Measurements from ENCODE around the gene IRX2.
A peak's percentile ranks its signal among the peaks of the same experiment; 100 is the strongest.

Gene IRX2

GRCh38 chr5:2735996-2736395, 15.5 kb downstream of the IRX2 start:
- no peak for TF ChIP-seq CTCF (conservative IDR thresholded peaks at IDR 0.05; ENCODE audit: low read length)
- H3K4me3 ChIP-seq (ENCODE audit: low read length) = no peak overlapping the region
- DNase-seq (ENCODE audit: low read depth) = no peak

- no peak overlapping the region for H3K4me3 ChIP-seq (ENCODE audit: low read length)
- no peak for DNase-seq (ENCODE audit: low read depth)
- TF ChIP-seq CTCF (conservative IDR thresholded peaks at IDR 0.05; ENCODE audit: low read length) = no peak
These were observed 18.6 kb downstream of the IRX2 start for GRCh38 chr5:2732850-2733249.

- H3K4me3 ChIP-seq (ENCODE audit: low read length) = no peak overlapping the region
- no peak for TF ChIP-seq CTCF (conservative IDR thresholded peaks at IDR 0.05; ENCODE audit: low read length)
- DNase-seq (ENCODE audit: low read depth) = no peak
These were observed 19.5 kb downstream of the IRX2 start for GRCh38 chr5:2732004-2732403.

GRCh38 chr5:2729189-2729588, 22.3 kb downstream of the IRX2 start:
- TF ChIP-seq CTCF (conservative IDR thresholded peaks at IDR 0.05; ENCODE audit: low read length) = no peak

GRCh38 chr5:2727550-2727949, 23.9 kb downstream of the IRX2 start:
- DNase-seq (ENCODE audit: low read depth) = no peak
- H3K4me3 ChIP-seq (ENCODE audit: low read length) = no peak overlapping the region
- TF ChIP-seq CTCF (conservative IDR thresholded peaks at IDR 0.05; ENCODE audit: low read length) = no peak

More at GRCh38 chr5:2729189-2729588, 22.3 kb downstream of the IRX2 start:
- H3K4me3 ChIP-seq (ENCODE audit: low read length) = no peak overlapping the region
- DNase-seq (ENCODE audit: low read depth) = peak; percentile 1

GRCh38 chr5:2725980-2726765, 25.3 kb downstream of the IRX2 start:
- DNase-seq (ENCODE audit: low read depth) = no peak
- TF ChIP-seq CTCF (conservative IDR thresholded peaks at IDR 0.05; ENCODE audit: low read length) = no peak

GRCh38 chr5:2724831-2725230, 26.6 kb downstream of the IRX2 start:
- DNase-seq (ENCODE audit: low read depth) = no peak

More at GRCh38 chr5:2725980-2726765, 25.3 kb downstream of the IRX2 start:
- H3K4me3 ChIP-seq (ENCODE audit: low read length) = no peak overlapping the region

More at GRCh38 chr5:2724831-2725230, 26.6 kb downstream of the IRX2 start:
- H3K4me3 ChIP-seq (ENCODE audit: low read length) = no peak overlapping the region
- no peak for TF ChIP-seq CTCF (conservative IDR thresholded peaks at IDR 0.05; ENCODE audit: low read length)
